Measurements from ENCODE around the gene CTBP2. TPM values are rescaled to one million over a fixed set of nuclear protein-coding genes. Genes with fewer than 3 reads are reported as not detected.

The CTBP2 gene
- total and polyA plus RNA-seq, 8 donors: 21.3 to 169 (median 61.6) TPM

DNA sequence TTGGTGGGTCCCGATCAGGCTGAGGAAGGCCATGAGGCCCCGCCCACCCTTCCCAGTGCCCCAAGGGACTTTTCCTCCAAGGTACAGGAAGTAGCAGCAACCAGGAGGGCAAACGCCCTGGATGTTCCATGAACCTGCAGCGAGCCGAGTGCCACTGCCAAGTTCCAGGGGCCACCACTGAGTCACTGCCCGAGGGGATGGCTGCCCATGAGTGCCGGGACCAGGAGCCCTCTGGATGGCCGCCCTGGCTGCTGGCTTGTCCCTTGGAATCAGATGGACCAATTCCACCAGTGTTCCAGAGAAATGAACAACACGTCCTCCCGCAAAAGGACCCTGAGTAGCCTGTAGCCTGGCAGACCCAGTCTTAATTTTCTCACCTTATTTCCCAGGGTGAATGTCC, 144.2 kb downstream of the CTBP2 start:
- Histone ChIP-seq H3K4me1 (peaks cover 37 to 84% (median 68%) of the 10 kb centered on the region in 4 donors), H3K36me3 (peaks cover 0 to 31% (median 17%) of the 10 kb centered on the region in 4 donors), H3K27me3 (no peaks in the 10 kb centered on the region), H3K27ac (peak overlapping the region; percentile 9 to 72 (median 61)), H3K9me3 (no peaks in the 10 kb centered on the region), H3K4me3 (no peak overlapping the region)
- intact Hi-C loops (cut with DNase I; ENCODE audit: low total_unique reads): no loop called here
- no peak for DNase-seq
- TF ChIP-seq EP300 (IDR thresholded peaks at IDR 0.05) (no peak), POLR2A (IDR thresholded peaks at IDR 0.05) (no peak), POLR2AphosphoS5 (IDR thresholded peaks at IDR 0.05) (no peak)
- TF ChIP-seq, protein P1, sequence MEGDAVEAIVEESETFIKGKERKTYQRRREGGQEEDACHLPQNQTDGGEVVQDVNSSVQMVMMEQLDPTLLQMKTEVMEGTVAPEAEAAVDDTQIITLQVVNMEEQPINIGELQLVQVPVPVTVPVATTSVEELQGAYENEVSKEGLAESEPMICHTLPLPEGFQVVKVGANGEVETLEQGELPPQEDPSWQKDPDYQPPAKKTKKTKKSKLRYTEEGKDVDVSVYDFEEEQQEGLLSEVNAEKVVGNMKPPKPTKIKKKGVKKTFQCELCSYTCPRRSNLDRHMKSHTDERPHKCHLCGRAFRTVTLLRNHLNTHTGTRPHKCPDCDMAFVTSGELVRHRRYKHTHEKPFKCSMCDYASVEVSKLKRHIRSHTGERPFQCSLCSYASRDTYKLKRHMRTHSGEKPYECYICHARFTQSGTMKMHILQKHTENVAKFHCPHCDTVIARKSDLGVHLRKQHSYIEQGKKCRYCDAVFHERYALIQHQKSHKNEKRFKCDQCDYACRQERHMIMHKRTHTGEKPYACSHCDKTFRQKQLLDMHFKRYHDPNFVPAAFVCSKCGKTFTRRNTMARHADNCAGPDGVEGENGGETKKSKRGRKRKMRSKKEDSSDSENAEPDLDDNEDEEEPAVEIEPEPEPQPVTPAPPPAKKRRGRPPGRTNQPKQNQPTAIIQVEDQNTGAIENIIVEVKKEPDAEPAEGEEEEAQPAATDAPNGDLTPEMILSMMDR (IDR thresholded peaks at IDR 0.05): no peak
- 68 to 86% (median 78%) methylated on average over 2 to 10 of the region's 10 CpGs for WGBS, 5 donors

DNA sequence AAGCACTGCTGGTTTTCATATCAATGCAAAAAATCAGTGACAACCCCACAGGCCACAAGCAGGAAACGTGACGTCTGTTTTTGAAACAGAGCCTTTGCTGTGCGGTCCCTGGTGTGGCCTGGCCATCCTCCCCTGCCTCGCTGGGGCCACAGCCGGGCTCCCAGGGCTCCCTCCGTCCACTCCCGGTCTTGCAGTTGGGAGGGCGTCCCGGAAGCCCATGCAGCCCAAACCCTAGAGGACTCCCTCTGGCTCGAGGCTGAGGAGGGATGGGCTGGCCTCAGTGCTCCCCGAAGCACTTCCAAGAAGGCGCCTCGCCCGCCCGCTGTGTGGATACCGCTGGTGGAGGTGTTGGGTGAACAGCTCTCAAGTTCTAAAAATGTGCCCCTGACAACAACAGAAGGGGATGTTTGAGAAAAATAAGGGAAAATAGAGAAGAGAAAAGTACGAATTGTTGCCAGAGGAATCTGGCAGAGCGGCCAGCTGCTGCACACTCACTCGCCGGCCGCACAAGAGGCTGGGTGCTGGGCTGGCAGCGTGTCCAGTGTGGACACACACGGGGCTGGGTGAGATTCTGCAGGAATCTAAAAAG, 144.9 kb downstream of the CTBP2 start:
- H3K27me3 ChIP-seq: no peaks in the 10 kb centered on the region
- DNase-seq: peak in 1 of 2 donors; percentile 47
- TF ChIP-seq, protein P1 (IDR thresholded peaks at IDR 0.05): no peak
- TF ChIP-seq EP300 (IDR thresholded peaks at IDR 0.05) (no peak), POLR2AphosphoS5 (IDR thresholded peaks at IDR 0.05) (no peak), POLR2A (IDR thresholded peaks at IDR 0.05) (no peak)
- H3K9me3 ChIP-seq: no peaks in the 10 kb centered on the region
- peak overlapping the region in 4 of 5 donors; percentile 39 to 72 (median 66) for H3K27ac ChIP-seq
- H3K36me3 ChIP-seq: peaks cover 0 to 27% (median 14%) of the 10 kb centered on the region in 4 donors
- WGBS, 5 donors: 62 to 74% (median 67%) methylated on average over 23 of the region's 23 CpGs
- H3K4me3 ChIP-seq: no peak overlapping the region
- peaks cover 37 to 84% (median 66%) of the 10 kb centered on the region in 4 donors for H3K4me1 ChIP-seq
- intact Hi-C loops (cut with DNase I; ENCODE audit: low total_unique reads): no loop called here

DNA sequence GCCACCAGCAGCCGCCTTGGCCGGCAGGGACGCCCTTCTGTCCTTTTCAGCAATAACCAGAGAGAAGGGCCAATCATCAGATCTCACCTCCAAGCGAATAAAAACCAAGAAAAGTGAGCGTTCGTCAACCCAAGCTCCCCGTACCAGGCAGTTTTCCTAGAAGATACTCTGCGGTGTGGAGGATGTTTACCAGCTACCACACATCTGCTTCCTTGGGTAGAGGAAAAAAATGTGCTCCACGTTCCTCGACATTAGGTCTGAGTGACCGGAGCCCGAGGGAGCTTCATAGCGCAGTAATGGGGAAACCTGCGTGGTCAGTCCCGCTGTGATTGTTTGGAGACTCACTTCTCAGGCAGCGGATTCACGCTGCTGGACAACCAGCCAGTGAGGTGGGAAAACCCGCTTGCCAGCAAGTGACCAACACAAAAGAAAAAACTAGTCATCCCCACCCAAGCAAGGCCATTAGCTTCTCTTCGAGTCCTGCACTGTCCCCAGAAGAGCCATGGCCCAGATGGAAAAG, 145.5 kb downstream of the CTBP2 start:
- H3K27me3 ChIP-seq: no peaks in the 10 kb centered on the region
- peak overlapping the region in 3 of 5 donors; percentile 61 to 72 (median 72) for H3K27ac ChIP-seq
- no peaks in the 10 kb centered on the region for H3K9me3 ChIP-seq
- 79 to 88% (median 87%) methylated on average over 16 to 19 of the region's 19 CpGs for WGBS, 5 donors
- no peak for DNase-seq
- H3K4me3 ChIP-seq: no peak overlapping the region
- H3K4me1 ChIP-seq: peaks cover 37 to 87% (median 64%) of the 10 kb centered on the region in 4 donors
- intact Hi-C loops (cut with DNase I; ENCODE audit: low total_unique reads): no loop called here
- H3K36me3 ChIP-seq: peaks cover 0 to 23% (median 13%) of the 10 kb centered on the region in 4 donors
- TF ChIP-seq POLR2A (IDR thresholded peaks at IDR 0.05) (no peak), POLR2AphosphoS5 (IDR thresholded peaks at IDR 0.05) (no peak), EP300 (IDR thresholded peaks at IDR 0.05) (no peak)
- TF ChIP-seq, protein P1 (IDR thresholded peaks at IDR 0.05): no peak

DNA sequence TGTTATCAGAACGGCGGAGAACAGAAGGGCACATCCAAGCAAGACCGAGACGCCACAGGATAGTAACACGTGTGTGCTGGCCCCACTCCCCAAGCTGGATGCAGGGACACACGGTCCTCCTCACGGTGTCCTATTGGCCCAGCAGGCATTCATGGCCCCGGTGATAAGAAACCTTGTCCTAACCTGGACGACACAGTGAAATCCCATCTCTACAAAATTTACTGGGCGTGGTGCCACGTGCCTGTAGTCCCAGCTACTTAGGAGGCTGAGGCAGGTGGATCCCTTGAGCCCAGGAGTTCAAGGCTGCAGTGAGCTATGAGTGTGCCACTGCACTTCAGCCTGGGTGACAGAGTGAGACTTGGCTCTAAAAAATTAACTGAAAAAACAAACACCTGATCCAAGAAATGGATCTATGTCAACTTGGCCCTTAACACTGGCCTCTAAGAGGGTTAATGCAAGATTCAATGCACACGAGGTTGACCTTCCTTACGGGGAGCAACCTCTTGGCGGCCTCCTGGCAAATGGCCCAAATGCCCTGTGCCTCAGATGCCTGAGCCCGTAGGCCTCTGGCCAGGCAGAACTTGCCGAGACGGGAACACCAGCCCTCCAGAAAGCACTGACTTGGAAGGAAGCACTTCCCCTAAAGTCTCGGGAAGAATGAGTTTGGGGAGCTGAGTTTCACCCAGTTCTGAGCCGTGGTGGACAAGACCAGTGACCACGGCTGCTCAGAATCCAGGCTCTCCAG, 146.1 kb downstream of the CTBP2 start:
- DNase-seq: peak; percentile 37 to 71
- H3K9me3 ChIP-seq: no peaks in the 10 kb centered on the region
- H3K27ac ChIP-seq: peak overlapping the region in 2 of 5 donors; percentile 61 to 72
- peaks cover 0 to 23% (median 13%) of the 10 kb centered on the region in 4 donors for H3K36me3 ChIP-seq
- no peak overlapping the region for H3K4me3 ChIP-seq
- H3K4me1 ChIP-seq: peaks cover 43 to 91% (median 70%) of the 10 kb centered on the region in 4 donors
- intact Hi-C loops (cut with DNase I; ENCODE audit: low total_unique reads): no loop called here
- TF ChIP-seq POLR2AphosphoS5 (IDR thresholded peaks at IDR 0.05): no peak
- no peak for TF ChIP-seq POLR2A (IDR thresholded peaks at IDR 0.05)
- TF ChIP-seq, protein P1 (IDR thresholded peaks at IDR 0.05): no peak
- TF ChIP-seq EP300 (IDR thresholded peaks at IDR 0.05): no peak
- 48 to 74% (median 65%) methylated on average over 16 to 20 of the region's 20 CpGs for WGBS, 5 donors
- H3K27me3 ChIP-seq: no peaks in the 10 kb centered on the region

All from stomach (tissue), 9 donors.